Erythroblast (primary cell): ENCODE data around the gene ENAM.

Experiments
- GATA1 ChIP-seq: IDR thresholded peaks from 2 replicates; pipeline ENCODE4 v1.6.1; 2011; ENCODE audit warnings: low read depth, mild to moderate bottlenecking, control low read depth, low read length, moderate library complexity
- POLR2A ChIP-seq: IDR thresholded peaks from 2 replicates; pipeline ENCODE4 v1.6.1; 2011; ENCODE audit warnings: mild to moderate bottlenecking, low read length

DNA sequence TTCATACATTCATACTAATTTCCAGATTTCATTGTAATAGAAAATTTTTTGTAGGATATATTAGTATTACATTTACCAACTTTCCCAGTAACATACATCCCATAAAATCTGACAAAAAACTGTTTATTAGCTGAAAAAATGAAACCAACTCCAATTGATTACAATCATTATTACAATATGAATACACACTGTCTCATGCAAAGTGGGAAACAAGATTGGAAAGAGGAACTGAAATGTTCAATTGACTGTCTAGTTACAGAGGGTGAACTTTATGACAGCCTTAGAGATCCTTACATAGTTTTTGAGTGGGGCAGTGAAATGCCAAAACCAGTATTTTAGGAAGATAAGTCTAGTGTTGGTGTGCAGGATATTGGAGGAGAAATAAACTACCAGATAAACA lies 38.8 kb upstream of the ENAM start:
- TF ChIP-seq POLR2A (no peak), GATA1 (no peak)
